Fibroblast of skin of left biceps (primary cell): ENCODE results near the gene FLT1.

ENCODE experiments used
- DNase-seq, 2 experiments: peaks; one replicate each; pipeline ENCODE4 v3.0.0-alpha.2; 2013; ENCODE audit warnings: low read depth in 2 of 2

Gene FLT1

GRCh38 chr13:28346154-28346553 is 148.8 kb downstream of the FLT1 start:
- DNase-seq, result no peak

GRCh38 chr13:28344163-28344562 is 150.8 kb downstream of the FLT1 start:
- DNase-seq, result no peak

- DNase-seq, result no peak
Measured at GRCh38 chr13:28342251-28342650, 152.7 kb downstream of the FLT1 start.

GRCh38 chr13:28340272-28340793 is 154.6 kb downstream of the FLT1 start:
- peak; percentile 49 to 58 for DNase-seq

GRCh38 chr13:28339419-28339818 is 155.5 kb downstream of the FLT1 start:
- DNase-seq, result peak; percentile 43 to 53

- DNase-seq, result no peak
Measured at GRCh38 chr13:28338742-28339141, 156.2 kb downstream of the FLT1 start.

- no peak for DNase-seq
Measured at GRCh38 chr13:28338006-28338574, 156.8 kb downstream of the FLT1 start.

GRCh38 chr13:28337166-28338005 is 157.5 kb downstream of the FLT1 start:
- DNase-seq, result peak; percentile 58 to 62

GRCh38 chr13:28336193-28336657 is 158.7 kb downstream of the FLT1 start:
- no peak for DNase-seq

GRCh38 chr13:28333204-28333881 is 161.6 kb downstream of the FLT1 start:
- no peak for DNase-seq

GRCh38 chr13:28329395-28330158 is 165.4 kb downstream of the FLT1 start:
- peak in 1 of 2 experiments; percentile 36 for DNase-seq

- no peak for DNase-seq
Measured at GRCh38 chr13:28328271-28328607, 166.7 kb downstream of the FLT1 start.

GRCh38 chr13:28327373-28328270 is 167.3 kb downstream of the FLT1 start:
- DNase-seq, result no peak

GRCh38 chr13:28326056-28326455 is 168.9 kb downstream of the FLT1 start:
- peak in 1 of 2 experiments; percentile 32 for DNase-seq

- no peak for DNase-seq
Measured at GRCh38 chr13:28325022-28325421, 169.9 kb downstream of the FLT1 start.

- DNase-seq, result no peak
Measured at GRCh38 chr13:28324181-28324789, 170.6 kb downstream of the FLT1 start.

GRCh38 chr13:28322256-28322905 is 172.5 kb downstream of the FLT1 start:
- DNase-seq, result no peak

- no peak for DNase-seq
Measured at GRCh38 chr13:28321756-28322155, 173.2 kb downstream of the FLT1 start.

GRCh38 chr13:28320884-28321574 is 173.9 kb downstream of the FLT1 start:
- no peak for DNase-seq
